NCI-H82 treated with DMSO at 0.1 percent for 48 hours (cell line): ENCODE data around the gene NFKBIE.

Source experiments
- DNase-seq: peaks from one replicate; lab custom pipeline; 2025; ENCODE audit not compliant: unreplicated experiment; lab: John Stamatoyannopoulos, UW

Gene NFKBIE

DNA sequence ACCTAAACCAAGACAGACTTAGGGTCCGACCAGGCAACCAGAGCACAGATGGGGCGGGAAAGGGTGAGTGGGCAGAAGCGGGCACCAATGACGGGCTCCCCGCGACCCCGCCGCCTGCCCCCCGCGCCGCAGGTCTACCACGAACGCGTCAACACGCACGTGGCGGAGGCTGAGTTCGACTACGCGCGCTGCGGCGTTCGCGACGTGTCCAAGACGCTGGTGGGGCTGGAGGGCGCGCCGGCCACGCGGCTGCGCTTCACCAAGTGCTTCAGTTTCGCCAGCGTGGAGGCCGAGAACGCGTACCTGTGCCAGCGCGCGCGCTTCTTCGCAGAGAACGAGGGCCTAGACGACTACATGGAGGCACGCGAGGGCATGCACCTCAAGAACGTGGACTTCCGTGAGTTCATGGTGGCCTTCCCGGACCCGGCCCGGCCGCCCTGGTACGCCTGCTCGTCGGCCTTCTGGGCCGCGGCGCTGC, 10.0 kb upstream of the NFKBIE start:
- no peak for DNase-seq

DNA sequence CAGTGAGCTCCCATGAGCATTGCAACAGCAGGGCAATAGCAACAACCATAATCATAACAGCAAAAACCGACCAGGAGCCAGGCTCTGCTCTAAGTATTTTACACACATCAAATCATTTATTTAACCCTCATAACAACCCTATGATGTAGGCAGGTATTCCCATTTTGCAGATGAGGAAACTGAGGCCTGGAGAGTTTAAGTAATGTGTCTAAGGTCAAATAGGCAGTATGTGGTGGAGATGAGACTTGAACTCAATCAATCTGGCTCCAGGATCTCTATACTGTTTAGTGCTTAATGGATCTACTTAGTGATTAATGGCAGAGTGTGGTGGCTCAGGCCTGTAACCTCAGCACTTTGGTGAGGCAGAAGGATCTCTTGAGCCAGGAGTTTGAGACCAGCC, 8.3 kb upstream of the NFKBIE start:
- DNase-seq: no peak

DNA sequence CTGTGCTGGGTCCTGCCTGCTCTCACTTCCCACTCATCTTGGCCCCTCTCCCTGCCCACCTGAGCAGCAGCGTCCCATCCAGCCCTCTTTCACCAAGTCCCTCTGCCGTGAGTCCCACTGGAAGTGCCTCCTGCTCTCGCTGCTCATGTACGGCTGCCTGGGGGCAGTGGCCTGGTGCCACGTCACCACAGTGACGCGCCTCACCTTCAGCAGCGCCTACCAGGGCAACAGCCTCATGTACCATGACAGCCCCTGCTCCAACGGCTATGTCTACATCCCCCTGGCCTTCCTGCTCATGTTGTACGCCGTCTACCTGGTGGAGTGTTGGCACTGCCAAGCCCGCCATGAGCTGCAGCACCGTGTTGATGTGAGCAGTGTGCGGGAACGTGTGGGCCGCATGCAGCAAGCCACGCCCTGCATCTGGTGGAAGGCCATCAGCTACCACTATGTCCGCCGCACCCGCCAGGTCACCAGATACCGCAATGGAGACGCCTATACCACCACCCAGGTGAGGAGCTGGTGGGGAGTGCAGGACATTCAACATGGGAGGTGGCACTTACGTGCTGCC, 7.7 kb upstream of the NFKBIE start:
- DNase-seq: no peak

DNA sequence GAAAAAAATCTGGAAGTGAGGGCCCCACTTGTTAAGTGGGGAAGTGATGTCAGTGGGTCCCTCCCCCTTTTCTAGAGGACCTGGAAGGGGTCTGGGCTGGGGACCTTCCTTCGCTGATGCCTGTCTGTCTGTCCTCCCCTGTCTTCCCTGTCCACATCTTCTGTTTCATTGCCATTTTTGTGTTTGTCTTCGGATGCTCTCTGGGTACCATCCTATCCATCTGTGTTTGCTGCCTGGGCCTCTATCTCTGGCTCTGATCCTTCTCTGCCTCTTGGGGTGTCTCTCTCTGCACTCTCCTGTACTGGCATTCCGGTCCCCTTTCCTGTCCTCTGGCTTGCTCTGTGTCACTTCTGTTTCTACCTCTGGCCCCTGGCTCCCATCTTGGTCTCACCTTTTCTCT, 7.2 kb upstream of the NFKBIE start:
- no peak for DNase-seq

DNA sequence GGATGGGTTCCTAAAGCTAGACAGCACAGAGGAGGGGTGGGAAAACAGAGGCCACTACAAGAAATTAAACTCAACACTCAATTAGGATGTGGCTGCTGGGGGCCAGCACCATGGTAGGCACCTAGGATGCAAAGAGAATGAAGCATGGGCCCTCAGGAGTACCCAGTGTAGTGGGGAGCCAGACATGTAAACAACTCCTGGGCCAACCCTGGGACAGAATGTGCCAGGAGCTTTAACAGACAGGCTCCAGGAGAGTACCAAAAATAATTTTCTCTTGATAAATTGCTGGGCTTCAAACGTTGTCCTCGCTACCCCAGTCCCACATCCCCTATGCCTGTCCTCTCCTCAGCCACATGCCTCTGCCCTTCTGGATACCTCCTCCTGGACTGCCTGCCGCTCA, 6.6 kb upstream of the NFKBIE start:
- no peak for DNase-seq

DNA sequence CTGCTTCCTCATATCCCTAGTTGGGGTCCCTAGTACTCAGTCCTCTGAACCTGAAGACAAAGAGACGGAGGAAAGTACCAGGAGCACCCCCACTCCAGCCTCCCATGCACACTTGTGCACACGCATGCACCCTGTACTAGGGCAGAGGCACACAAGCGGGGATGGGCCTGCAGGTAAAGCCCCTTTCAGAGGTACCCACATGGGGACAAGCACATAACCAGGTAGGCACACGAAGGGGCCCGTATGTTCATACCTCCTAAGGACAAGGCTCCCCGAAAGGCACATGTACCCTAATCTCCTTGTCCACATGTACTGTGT, 6.0 kb upstream of the NFKBIE start:
- no peak for DNase-seq

DNA sequence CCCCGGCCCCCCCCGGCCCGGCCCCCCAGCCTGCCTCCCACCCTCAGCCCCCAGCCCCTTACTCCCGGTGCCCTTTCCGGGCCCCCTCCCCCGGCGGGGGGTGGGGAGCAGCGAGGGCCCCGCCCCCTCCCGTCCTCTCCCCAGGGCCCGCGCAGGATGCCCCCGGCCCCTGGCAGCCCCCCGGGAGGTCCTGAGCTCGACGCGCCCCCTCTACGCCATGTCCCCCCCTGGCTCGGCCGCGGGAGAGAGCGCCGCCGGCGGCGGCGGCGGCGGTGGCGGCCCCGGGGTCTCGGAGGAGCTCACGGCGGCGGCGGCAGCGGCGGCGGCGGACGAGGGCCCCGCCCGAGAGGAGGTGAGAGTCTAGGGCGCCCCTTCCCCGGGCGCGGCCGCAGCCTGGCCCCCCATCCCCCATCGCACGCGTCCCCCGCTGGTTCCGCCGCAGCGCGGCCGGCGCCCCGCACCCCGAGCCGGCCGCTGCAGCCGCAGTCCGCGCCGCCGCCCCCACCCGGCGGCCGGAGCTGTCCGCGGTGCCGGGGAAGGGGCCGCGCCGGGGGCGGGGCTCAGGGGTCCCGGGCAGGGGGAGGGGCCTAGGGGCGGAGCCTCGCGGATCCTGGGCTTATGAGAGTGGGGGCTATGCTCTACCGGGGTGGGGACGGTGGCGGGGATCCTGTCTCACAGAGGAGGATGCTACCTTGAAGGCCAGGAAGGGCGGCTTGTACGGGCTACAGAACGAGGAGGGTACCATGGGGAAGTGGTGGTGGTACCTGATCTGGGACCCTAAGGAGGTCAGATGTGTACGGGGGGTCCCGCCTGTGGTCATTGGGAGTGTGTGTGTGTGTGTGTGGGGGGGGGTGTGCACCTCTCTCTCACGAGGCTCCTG, 5.4 kb upstream of the NFKBIE start:
- DNase-seq: no peak

DNA sequence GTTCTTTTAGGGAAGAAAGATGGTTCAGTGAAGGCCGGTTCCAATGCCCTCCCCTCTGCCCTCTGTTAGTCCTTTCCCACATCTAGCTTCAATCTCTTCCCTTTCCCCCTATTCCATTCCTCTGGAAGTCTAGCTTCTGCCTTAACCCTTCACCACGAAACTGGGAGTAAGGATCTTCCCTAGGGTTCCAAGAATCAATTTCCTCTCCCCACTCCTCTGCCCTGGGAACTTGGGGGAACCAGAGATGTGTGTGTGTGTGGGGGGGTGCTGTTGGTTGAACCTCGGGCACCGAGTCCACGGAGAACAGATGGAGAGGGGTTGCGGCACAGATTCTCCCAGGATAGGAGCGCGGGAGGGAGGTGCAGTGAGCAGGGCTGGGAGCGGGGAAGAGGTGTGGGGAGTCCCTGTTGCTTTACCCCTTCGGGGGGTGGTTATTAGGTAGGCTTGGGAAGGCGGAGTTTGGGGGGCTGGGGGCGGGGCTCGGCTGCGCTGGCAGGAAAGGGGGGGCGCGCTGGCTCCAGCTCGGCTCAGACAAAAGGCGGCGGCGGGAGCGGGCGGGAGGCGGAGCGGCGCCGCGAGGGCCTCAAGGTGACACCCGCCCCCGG, 4.7 kb upstream of the NFKBIE start, which contains the start of gene TMEM151B:
Gene TMEM151B (plus strand): TSS at position 530 of the 605 bp plus-strand sequence. CDS start 293 bp downstream, outside the sequence.
- DNase-seq: no peak

DNA sequence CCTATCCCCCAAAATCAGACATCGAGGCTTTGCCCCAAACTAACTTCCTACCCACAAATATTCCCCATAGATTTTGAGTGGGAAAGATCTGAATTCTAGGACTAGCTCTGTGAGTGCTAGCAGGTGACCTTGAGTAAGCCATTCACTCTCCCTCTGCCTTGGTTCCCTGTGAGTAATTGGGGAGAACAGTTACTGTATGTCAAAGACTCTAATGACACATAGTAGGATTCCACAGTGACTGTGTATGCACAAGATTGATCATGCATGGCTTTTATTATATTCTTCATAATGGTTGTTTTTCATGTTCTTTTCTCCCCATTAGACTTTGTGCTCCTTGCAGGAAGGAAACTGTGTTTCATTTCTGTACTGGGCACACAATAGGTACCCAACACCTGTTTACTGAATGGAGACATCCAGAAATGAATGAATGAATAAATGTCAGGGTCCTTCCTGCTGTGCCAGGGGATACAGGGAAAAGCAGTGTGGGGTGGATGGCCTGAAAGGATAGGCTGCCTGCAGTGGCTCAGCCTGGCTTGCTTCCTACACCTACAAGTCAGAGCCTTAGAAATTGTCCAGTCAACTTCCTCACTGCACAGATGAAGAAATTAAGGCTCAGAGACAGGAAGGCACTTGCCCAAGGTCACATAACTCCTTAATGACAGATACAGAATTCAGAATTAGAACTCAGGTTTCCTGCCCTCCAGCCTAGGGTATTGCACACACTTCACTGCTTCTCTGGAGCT, 4.0 kb upstream of the NFKBIE start:
- no peak for DNase-seq

DNA sequence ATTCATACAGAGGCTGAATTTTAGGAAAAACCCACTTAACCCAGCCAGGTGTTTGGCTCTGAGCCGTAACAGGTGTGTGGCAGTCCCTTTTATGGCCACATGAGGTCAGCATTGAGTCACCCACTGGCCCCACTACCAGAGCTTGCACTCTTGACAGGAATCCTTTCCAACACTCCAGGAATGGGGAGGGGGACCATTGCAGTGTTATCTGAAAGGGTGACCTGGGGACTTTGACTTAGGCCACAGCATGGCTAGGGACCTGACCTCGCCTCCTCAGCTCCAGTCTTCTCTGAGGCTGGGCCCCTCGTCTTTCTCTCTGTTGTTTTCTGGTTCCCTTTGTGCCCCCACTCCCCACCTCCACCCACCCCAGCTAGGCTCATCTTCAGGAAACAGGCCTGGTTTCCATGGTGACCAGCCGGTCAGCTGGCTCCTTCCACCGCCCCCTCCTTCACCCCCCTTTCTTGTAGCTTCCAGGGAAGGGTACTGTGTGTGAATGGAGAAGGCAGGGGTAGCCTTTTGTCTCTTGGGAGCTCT, 2.8 kb upstream of the NFKBIE start:
- DNase-seq: peak; percentile 47

DNA sequence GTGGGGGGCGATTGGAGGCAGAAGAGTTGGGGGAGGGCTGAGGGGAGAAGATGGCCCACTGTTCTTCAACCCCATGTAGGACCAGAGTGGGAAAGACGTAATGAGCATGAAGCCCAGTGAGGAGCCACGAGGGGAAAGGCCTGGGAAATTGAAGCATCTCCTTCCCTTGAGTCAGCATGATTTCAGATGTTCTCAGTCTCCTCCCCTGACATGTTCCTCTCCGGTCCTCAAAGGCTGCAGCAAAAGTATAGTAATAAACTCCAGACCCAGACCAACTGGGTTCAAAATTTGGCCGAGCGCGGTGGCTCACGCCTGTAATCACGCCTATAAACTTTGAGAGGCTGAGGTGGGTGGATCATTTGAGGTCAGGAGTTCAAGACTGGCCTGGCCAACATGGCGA, 1.9 kb upstream of the NFKBIE start:
- no peak for DNase-seq

DNA sequence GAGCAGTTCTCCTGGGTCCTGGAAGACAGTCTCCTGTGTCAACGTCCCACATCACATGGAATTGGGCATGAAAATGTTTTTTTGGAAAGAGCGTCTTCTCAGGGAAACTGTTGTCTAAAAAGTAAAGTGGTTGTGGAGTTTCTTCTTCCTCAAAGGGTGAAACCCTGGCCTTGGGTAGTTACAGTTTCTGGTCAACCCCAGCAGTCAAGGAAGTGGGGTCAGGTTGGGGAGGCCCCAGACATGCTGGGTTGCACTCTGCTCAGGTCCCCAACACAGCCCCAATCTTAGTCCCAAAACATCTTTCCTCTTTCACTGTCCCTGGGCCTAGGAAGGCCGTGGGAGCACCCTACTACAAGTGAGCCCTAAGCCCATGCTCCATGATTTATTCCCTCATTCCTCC, 996 bp upstream of the NFKBIE start:
- no peak for DNase-seq

DNA sequence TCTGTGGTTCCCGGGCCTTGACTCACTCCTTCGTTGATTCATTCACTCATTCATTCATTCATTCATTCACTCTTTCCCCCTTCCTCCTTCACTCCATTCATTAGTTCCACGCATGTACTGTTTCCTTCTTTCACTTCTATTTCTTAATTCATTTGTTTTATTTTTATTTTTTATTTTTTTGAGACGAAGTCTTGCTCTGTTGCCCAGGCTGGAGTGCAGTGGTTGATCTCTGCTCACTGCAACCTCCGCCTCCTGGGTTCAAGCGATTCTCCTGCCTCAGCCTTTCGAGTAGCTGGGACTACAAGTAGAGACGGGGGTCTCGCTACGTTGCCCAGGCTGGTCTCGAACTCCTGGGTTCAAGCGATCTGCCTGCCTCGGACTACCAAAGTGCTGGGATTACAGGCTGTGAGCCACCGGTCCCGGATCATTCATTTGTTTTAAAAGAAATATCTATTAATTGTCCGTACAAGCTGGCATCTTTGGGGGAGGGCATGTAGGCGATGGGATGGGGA, 427 bp upstream of the NFKBIE start:
- DNase-seq: no peak

DNA sequence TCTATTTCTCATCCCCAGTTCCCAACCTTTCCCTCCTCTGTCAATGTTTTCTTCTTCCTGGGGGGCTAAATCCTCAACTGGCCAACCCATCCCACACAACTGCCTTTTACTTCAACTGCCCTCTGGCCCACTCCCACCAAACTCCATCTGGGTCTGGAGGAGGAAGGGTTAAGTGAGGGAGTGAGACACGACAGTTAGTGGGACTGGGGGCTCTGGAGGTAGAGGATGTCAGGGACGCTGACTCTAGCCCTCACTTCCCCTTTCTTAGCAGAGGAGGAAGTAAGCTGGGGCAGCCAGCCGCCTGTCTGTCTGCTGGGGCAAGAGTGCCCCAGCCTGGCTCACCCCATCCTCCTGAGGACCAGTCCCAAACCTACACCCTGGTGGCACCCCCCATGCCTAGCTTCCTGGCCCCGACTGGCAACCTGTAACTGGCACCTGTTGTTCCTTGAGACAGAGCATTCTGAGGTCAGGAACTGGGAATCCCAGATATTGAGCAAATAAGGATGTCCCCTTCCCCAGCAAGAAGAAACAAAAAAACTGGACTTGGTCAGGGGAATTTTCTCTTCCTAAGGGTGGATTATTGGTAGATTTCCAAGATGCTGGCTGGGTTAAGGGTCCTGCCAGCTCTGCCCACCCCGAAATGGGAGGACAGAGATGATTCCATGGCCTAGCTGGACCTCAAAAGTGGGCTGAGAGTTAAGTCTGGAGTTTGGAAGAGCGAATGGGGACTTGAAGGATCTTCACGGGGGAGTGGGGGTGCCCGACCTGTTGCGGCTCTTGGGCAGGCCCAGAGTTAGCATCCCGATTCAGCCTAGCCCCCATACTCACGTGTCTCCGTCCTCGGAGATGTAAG, 971 bp downstream of the NFKBIE start:
- no peak for DNase-seq

DNA sequence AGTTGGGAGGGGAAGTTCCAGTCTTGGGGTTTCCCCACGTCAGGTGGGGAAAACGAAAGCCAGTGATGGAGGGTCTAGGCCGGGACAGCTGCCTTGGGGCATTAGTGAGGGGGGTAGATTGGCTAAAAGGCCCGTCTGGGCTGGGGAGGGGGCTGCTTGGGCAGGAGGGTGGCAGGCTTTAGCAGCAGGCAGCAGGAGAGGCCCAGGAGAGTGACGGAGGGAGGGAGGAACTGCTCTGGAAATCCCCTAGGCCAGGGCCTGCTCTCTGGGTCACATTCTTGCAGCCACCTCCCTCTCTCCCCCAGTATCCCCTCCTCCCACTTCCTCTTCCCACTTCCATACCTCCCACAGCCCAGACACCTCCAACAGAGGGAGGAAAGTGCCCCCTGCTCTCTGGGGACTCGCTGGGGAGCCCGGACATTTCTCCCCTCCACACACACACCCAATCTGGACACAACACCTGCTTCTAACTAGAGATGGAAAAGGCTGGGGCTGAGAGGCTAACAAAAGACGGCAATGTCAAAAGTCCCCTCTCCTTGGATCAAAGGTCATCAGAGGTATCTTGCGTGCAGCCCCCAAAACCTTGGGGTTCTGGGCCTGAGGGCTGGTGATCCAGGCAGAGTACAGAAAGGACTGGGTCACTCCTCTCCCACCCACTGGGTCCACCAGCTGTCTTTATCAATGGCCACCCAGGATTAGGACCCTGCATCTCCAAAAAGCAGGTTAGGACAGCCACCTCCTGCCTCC, 1.8 kb downstream of the NFKBIE start:
- no peak for DNase-seq

DNA sequence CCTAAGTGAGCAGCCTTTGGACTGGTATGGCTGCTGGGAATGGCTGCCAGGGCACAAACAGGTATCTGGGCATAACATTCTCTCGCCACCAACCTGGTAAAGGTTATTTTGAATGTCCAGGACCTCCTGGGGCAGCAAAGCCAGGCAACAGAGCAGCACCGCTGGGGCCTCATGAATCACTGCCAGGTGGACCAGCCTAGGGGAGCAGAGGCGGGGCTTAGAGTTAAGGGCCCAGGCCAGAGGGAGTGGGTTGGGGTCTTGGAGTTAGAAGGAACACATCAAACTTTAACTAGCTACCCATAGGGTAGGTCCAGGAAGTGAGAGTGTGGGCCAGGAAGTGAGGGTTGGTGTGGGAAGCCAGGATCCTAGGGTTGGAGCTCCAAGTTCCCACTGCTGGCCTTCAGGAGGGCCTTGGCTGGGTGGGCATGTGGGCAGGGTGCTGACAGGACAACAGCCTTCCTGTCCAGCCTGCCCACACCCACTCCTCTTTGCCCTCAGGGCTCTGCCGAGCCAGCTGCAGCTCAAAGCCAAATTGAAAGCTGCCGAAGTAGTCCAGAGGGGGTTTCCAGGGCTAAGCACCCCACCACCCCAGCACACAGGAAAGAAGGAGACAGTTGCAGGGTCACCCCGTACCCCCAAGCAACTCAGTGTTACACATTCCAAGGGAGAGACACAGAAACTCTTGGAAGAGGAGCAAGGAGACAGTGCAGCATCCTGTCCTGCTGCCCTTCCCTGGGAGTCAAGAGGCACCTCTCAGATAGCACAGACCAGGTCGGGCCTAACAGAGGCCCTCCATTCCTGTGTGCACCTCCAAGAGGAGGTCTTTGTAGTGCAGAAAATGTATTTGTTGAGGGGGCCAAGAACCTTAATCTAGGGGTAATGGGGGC, 2.6 kb downstream of the NFKBIE start:
- no peak for DNase-seq

DNA sequence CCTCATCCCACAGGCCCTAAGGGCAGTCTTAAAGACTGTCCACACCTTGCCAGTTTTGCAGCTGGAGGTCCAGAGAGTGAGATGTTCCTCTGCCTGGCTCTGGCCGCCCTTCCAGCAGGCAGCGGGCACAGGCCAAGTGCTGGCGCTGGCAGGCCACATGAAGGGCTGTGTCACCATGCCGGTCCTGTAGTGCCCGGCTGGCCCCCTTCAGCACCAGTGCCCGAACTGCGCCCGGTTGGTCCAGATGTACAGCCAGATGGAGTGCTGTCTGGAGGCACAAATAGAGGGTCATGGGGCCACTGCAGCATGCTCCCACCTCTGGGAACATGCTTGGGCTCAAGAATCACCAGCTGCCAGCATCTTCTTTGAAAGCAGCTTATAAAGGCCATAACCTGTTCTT, 3.8 kb downstream of the NFKBIE start:
- DNase-seq: no peak

DNA sequence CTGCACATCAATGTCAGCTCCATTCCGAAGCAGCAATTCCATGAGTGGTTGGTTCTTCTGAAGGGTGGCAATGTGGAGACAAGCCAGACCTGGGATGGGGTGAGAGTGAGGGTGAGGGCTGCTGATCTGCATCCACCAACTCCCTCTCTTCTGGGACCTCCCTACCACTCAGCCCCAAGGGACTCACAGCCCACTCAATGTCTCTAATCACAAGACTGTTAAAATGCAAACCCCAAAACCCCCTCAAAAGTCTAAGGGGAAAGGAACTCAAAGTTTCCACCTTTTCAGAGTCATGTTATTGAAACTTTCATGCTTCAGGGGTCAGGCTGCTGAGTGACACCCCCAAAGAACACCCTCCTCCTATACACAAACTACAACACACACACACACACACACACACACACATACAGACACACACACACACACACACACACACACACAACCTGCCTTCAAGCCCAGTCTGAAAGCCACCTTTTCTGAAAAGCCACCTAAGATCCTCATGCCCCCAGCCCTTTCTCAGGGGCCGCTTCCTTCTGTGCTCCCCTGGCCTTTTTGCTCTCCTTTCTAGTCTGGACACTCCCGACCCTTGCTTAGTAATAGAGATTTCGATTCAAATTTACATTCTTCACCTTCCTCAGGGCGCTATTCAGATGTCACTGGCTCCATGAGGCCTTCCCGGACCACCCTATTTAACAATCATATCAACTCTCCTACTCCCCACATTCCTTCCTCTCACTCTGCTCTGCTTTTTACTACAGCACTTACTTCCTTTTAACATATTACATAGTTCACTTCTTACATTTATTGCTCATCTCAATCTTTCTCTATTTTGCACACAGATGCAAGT, 4.7 kb downstream of the NFKBIE start:
- no peak for DNase-seq
